ENCODE measurements around the gene ELK4. TPM values are rescaled to one million over a fixed set of nuclear protein-coding genes. Genes with fewer than 3 reads are reported as not detected.

Gene ELK4, protein sequence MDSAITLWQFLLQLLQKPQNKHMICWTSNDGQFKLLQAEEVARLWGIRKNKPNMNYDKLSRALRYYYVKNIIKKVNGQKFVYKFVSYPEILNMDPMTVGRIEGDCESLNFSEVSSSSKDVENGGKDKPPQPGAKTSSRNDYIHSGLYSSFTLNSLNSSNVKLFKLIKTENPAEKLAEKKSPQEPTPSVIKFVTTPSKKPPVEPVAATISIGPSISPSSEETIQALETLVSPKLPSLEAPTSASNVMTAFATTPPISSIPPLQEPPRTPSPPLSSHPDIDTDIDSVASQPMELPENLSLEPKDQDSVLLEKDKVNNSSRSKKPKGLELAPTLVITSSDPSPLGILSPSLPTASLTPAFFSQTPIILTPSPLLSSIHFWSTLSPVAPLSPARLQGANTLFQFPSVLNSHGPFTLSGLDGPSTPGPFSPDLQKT
- 68.8 and 80.3 TPM in 2 replicates for total RNA-seq

DNA sequence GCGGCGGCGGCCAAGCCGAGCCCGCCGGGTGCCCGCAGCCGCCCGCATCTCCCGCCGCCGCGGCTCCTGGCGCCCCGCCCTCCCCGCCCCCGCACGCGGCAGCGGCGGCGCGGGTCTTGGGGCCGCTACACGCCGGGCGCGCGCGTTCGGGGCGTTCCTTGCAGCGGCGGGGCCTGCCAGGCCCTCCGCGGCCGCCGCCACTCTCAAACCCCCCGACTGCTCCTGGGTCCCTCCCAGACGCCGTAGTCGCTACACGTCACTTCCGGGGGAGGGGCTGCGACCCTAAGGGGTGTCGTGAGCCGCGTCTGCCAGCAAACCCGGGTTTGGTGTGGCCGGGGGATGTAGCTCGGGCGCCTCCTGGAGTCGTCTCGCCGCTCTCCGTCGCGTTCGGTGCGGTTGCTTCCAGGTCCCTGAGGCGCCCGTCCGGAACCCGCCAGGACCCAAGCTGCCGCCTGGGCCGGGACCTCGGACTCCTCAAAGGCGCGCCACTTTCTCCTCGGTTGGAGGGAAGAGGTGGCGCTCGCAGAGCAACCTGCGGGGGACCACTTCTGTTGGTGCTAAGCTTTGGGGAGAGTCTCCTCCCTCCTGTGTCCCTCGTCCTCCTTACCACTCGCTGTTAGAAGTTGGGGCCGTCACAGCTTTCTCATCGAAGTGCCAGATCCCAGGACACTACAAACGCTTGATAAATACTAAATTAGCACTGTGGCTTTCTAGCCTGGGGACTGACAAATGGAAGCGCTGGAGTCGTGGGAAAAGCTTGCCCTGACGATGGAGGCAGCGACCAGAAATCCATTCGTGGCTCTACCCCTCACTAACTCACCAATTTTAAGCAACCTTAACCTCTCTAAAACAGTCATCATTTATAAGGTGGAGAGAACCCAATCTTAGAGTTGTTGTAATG, at the start of gene ELK4:
Gene ELK4 (minus strand): TSS at position 244 of the 901 bp plus-strand sequence. CDS start 8,129 bp downstream, outside the sequence.
- H3K4me1 Mint-ChIP-seq (ENCODE audit: low read depth) = peaks cover 31% of the 10 kb centered on the region
- intact Hi-C loops (cut with micrococcal nuclease) = loop anchor here (1.0 to 5.0 kb wide), 6 partner anchors 21 to 140 kb away; no protein-coding TSS in a partner anchor
- H3K36me3 Mint-ChIP-seq (ENCODE audit: low read depth) = peaks cover 21% of the 10 kb centered on the region
- peaks cover 7% of the 10 kb centered on the region for H3K27me3 Mint-ChIP-seq (ENCODE audit: low read depth)
- peak; percentile 99 for DNase-seq (ENCODE audit: low spot score)
- no peaks in the 10 kb centered on the region for H3K9me3 Mint-ChIP-seq
- H3K4me3 Mint-ChIP-seq (ENCODE audit: low read depth) = peak within 1 kb of the TSS; percentile 96
- H3K27ac Mint-ChIP-seq = peak within 1 kb of the TSS; percentile 99

DNA sequence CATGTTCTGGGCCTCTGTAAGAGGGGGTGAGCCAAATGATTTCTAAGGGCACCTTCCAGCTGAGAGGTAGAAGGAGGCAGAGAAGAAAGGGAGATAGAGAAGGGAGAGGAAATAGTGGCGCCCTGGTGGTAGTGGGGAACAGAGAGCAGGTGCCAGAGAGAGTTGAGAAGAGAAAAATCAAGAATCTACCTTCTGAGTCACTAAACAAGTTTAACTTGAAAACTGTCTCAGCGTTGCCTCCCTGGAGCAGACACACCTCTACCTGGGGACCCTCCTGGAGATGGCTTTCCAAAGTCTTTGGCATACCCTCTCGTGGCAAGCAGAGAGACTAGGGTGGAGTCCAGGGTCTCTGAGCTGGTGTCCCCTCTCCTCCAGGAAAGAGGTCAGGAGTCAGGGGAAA, 49.6 kb upstream of the ELK4 start:
- Mint-ChIP-seq H3K4me3 (ENCODE audit: low read depth) (no peak overlapping the region), H3K9me3 (no peaks in the 10 kb centered on the region), H3K27ac (no peak overlapping the region), H3K36me3 (ENCODE audit: low read depth) (no peaks in the 10 kb centered on the region), H3K4me1 (ENCODE audit: low read depth) (peaks cover 7% of the 10 kb centered on the region), H3K27me3 (ENCODE audit: low read depth) (peaks cover 19% of the 10 kb centered on the region)
- DNase-seq (ENCODE audit: low spot score) = no peak
- intact Hi-C loops (cut with micrococcal nuclease) = no loop called here

DNA sequence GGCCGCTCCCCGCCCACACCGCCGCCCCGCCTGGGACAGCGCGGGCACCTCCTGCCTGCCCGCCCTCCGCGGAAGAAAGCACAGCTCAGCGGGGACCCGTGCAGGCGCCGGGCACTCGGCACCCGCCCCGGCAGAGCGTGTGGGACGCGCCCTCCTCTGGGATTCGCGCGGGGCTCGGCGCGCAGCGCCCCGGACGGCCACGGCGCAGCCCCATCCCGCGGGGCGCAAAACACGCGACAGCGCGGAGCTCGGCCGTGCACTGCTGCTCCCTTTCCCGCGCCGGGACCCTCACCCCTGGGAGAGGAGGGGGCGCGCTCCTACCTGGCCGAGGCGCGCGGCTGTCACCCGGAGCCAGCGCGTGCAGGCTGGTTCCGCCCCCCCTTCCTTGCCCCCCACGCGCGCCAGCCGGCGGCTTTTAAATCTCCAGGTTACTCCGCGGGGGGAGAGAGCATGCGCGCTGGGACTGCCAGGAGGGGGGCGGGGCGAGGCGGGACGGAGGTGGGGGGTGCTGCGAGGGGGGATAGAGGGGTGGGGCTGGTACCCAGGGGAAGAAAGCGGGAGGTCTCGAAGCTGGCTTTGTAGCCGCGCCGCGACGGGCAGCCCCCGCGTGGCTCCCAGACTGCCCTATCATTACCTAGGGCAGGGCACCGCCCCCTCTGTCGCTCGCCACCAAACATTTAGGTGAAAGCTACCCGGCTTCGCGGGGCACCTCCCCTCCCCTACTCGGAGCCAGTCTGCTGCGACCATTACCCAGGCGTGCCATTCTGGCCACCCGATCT, 48.5 kb upstream of the ELK4 start, which contains the start of gene SLC45A3:
Gene SLC45A3 (minus strand): TSS at position 437 of the 779 bp plus-strand sequence. CDS start 15,853 bp downstream, outside the sequence.
- Mint-ChIP-seq H3K4me3 (ENCODE audit: low read depth) (peak within 1 kb of the TSS; percentile 81), H3K27ac (no peak within 1 kb of the TSS), H3K36me3 (ENCODE audit: low read depth) (no peaks in the 10 kb centered on the region), H3K27me3 (ENCODE audit: low read depth) (peaks cover 19% of the 10 kb centered on the region), H3K4me1 (ENCODE audit: low read depth) (peaks cover 7% of the 10 kb centered on the region), H3K9me3 (no peaks in the 10 kb centered on the region)
- intact Hi-C loops (cut with micrococcal nuclease) = no loop called here
- DNase-seq (ENCODE audit: low spot score) = peak; percentile 14

DNA sequence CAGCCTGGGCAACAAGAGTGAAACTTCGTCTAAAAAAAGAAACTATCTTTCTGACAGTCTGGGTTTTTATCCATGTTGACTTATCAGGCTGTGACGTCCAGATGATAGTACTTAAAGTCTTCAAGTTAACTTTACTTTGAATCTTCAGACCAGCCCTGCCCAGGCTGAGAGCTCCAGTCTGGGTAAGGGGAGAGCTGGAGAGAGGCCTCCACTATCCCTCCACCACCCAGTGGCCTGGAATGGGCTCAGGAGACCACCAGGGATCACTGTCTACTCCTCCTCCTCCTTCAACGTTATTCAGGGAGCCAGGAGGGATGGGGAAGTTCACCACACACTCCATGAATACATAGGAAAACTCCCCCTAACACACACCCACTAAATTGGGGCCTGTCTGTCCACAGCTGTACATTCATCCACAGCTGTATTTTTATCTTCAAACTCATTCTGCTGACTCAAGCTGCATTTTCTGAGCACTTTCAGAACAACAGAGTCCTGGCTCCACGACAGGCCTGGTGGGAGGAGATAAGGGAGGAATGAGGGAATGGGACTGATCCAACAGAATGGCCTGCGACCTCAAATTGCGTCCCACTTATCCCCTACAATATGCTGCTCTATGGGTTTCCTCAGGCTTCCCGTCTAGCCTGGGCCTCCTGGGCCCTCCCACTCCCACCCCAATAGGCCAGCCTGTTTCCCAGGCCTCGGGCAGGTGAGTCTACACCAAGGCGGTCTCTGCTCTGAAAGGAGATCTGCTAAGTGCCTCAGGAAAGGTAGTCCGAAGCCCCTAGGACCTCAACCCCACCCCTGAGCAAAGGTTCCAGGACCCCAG, 46.7 kb upstream of the ELK4 start:
- H3K9me3 Mint-ChIP-seq = no peaks in the 10 kb centered on the region
- peak overlapping the region; percentile 81 for H3K4me3 Mint-ChIP-seq (ENCODE audit: low read depth)
- no peak for DNase-seq (ENCODE audit: low spot score)
- H3K4me1 Mint-ChIP-seq (ENCODE audit: low read depth) = peaks cover 7% of the 10 kb centered on the region
- intact Hi-C loops (cut with micrococcal nuclease) = no loop called here
- peaks cover 19% of the 10 kb centered on the region for H3K27me3 Mint-ChIP-seq (ENCODE audit: low read depth)
- no peak overlapping the region for H3K27ac Mint-ChIP-seq
- H3K36me3 Mint-ChIP-seq (ENCODE audit: low read depth) = no peaks in the 10 kb centered on the region

DNA sequence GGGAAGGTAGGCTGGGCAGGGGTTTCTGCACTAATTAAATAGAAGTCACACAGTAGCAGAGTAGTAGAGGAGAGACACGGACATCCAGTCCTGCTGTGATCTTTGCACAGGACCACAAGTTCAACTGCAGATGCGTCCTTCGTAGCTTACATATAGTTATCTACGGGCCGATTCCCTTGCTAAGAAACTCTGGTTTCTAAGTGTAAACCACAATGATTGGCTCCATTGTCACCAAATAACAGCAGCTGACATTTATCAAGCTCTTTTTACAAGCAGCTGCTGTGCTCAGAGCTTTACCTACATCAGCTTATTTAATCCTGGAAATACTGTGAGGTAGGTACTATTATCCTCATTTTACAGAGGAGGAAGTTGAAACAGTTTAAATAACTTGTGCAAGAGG, 45.4 kb upstream of the ELK4 start:
- intact Hi-C loops (cut with micrococcal nuclease) = no loop called here
- no peak overlapping the region for H3K4me3 Mint-ChIP-seq (ENCODE audit: low read depth)

DNA sequence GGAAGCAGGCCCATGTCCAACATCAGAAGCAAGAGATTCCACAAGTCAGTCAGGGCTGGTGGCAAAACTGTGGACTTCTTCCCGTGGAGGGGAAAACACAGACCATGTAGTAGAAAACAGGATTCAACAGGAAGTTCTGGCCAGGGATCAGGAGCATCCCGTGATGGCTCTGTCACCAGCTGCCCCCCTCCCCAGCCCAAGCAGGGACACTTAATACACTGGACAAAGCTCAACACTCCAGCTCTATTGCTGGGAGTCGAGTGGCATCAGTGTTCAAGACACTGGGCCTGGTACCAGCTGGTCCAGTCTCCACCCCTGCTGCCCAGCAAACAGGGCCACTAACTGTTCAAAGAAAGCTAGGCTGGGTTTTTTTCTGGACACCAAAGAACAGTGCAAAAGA, 44.8 kb upstream of the ELK4 start:
- DNase-seq (ENCODE audit: low spot score) = no peak
- H3K27ac Mint-ChIP-seq = no peak overlapping the region
- H3K4me1 Mint-ChIP-seq (ENCODE audit: low read depth) = peaks cover 7% of the 10 kb centered on the region
- H3K4me3 Mint-ChIP-seq (ENCODE audit: low read depth) = no peak overlapping the region
- intact Hi-C loops (cut with micrococcal nuclease) = no loop called here
- H3K36me3 Mint-ChIP-seq (ENCODE audit: low read depth) = no peaks in the 10 kb centered on the region
- H3K9me3 Mint-ChIP-seq = no peaks in the 10 kb centered on the region
- peaks cover 14% of the 10 kb centered on the region for H3K27me3 Mint-ChIP-seq (ENCODE audit: low read depth)

More for the DNA sequence above, 45.4 kb upstream of the ELK4 start:
- H3K4me1 Mint-ChIP-seq (ENCODE audit: low read depth) = peaks cover 7% of the 10 kb centered on the region
- peaks cover 17% of the 10 kb centered on the region for H3K27me3 Mint-ChIP-seq (ENCODE audit: low read depth)
- no peaks in the 10 kb centered on the region for H3K36me3 Mint-ChIP-seq (ENCODE audit: low read depth)
- no peaks in the 10 kb centered on the region for H3K9me3 Mint-ChIP-seq
- no peak for DNase-seq (ENCODE audit: low spot score)
- H3K27ac Mint-ChIP-seq = no peak overlapping the region

DNA sequence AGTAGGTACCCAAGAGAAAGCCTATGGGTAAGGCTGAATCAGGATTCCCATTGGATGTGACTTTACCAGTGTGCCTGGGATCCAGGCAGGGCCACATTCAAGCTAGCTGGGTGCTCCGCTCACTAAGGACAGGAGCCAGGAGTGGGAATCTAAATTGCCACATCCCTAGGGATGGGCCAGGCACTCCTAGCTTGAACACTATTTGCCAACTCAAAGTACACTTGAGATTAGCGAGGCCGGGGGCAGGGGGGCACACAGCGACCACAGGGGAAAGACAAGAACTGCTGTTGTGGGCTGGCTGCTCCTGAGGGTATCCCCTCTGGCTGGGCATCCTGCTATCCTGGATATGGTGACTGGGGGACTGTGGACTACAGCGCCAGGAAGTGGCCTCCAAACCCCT, 44.2 kb upstream of the ELK4 start:
- no peak for DNase-seq (ENCODE audit: low spot score)
- Mint-ChIP-seq H3K27me3 (ENCODE audit: low read depth) (peaks cover 8% of the 10 kb centered on the region), H3K4me3 (ENCODE audit: low read depth) (no peak overlapping the region), H3K9me3 (no peaks in the 10 kb centered on the region), H3K27ac (no peak overlapping the region), H3K36me3 (ENCODE audit: low read depth) (no peaks in the 10 kb centered on the region), H3K4me1 (ENCODE audit: low read depth) (peaks cover 7% of the 10 kb centered on the region)
- intact Hi-C loops (cut with micrococcal nuclease) = no loop called here

DNA sequence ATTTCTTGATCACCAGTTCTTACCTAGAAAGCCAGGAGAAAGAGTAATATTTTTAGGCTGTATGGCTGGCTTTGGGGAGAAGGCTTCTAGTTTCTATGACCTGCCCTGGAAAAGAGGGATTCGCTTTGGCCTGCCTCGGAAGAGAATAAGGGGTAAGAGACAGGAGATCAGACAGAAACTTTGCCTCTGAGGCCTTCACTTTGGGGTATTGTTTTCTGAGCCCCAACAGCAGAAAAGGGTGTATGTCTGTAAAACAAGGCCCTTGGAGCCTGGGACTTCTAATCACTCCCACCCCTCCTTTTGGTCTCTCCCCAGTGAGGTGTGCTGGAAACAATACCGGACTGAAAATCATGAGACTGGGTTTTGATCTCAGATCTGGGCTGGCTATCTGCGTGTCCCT, 43.4 kb upstream of the ELK4 start:
- H3K27me3 Mint-ChIP-seq (ENCODE audit: low read depth) = peaks cover 2% of the 10 kb centered on the region
- intact Hi-C loops (cut with micrococcal nuclease) = no loop called here
- no peak for DNase-seq (ENCODE audit: low spot score)
- H3K9me3 Mint-ChIP-seq = no peaks in the 10 kb centered on the region
- H3K36me3 Mint-ChIP-seq (ENCODE audit: low read depth) = no peaks in the 10 kb centered on the region
- H3K4me3 Mint-ChIP-seq (ENCODE audit: low read depth) = no peak overlapping the region
- H3K27ac Mint-ChIP-seq = no peak overlapping the region
- peaks cover 2% of the 10 kb centered on the region for H3K4me1 Mint-ChIP-seq (ENCODE audit: low read depth)

DNA sequence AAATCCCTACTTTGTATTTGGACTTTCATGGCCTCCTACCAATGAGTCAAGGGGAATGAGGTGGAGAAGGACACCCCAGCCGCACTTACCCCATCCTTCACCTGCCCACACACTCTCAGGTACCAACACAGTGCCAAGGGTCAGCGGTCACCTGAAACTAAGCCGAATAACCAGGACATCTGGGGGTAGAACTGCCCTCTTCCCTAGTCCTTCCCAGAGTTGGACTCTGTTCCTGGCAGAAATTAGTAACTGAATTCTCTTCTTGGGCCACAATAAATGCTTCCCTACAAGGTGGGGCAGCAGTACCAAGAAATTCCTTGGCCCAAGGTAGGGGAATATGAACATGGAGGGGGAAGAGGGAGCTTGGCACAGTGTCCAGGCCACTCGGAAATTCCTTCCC, 41.2 kb upstream of the ELK4 start:
- H3K36me3 Mint-ChIP-seq (ENCODE audit: low read depth) = no peaks in the 10 kb centered on the region
- H3K4me1 Mint-ChIP-seq (ENCODE audit: low read depth) = no peaks in the 10 kb centered on the region
- no peak overlapping the region for H3K27ac Mint-ChIP-seq
- H3K27me3 Mint-ChIP-seq (ENCODE audit: low read depth) = peaks cover 4% of the 10 kb centered on the region
- no peak for DNase-seq (ENCODE audit: low spot score)
- no peak overlapping the region for H3K4me3 Mint-ChIP-seq (ENCODE audit: low read depth)
- H3K9me3 Mint-ChIP-seq = no peaks in the 10 kb centered on the region
- intact Hi-C loops (cut with micrococcal nuclease) = no loop called here

DNA sequence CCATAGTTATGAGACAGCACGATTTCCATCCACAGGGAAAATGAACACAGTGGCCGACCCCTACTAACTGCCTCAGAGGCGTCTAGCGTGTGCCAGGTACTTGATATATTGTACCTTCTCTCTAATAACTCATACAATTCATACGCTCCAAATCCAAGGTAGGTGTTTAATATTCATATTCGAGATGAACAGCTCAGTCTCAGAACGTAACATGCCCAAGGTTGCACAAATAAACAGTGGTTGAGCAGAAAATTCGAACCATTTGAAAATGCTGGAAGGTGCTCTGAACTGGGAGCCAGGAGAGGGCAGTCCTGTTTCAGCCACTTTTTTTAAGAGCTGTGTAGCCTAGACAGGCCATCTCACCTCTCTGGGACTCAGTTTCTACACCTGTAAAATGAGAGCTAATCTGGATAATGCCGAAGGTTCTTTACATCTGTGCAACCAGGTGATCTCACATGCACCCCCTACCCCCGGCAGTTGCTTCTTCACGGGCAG, 40.6 kb upstream of the ELK4 start:
- no peak for DNase-seq (ENCODE audit: low spot score)
- Mint-ChIP-seq H3K4me3 (ENCODE audit: low read depth) (no peak overlapping the region), H3K9me3 (no peaks in the 10 kb centered on the region), H3K27ac (no peak overlapping the region), H3K4me1 (ENCODE audit: low read depth) (no peaks in the 10 kb centered on the region), H3K27me3 (ENCODE audit: low read depth) (peaks cover 4% of the 10 kb centered on the region), H3K36me3 (ENCODE audit: low read depth) (no peaks in the 10 kb centered on the region)
- intact Hi-C loops (cut with micrococcal nuclease) = no loop called here

DNA sequence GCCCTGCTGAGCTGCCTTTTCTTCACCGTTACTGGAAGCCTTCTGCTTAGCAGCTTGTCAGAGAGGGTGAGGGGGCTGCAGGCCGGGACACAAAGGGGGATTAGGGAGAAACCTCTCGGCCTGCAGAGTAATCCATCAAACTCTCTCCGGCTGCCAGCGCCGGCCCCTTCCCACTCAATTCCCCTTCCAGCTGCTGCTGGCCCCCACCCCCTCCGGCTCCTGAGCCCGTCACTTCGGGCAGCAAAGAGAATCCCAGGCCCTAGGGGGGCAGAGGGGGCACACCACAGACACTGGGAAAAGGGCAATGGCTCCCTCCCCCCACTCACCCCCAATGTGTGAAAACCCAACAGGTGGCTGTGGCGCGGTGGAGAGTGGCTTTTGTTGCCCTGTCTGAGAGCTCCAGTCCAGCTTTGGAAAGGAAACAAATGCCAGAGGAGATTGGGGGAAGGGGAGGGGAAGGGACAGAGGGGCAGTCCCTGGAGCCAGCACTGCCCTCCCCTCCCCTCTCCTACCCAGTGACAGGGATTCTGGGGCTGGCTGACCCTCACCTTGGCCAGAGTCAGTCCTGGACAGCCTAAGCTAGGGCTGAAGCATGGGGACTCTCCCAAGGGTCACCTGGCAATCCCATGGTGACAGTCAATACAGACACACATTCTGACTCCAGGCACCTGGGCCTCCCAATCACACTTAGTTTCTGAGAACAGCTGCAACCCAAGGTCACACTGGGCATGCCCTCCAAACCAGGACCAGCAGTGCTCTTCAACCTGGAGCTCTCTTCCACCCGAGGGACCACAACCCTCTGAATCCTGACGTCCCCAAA, 39.0 kb upstream of the ELK4 start:
- H3K9me3 Mint-ChIP-seq = no peaks in the 10 kb centered on the region
- peaks cover 4% of the 10 kb centered on the region for H3K27me3 Mint-ChIP-seq (ENCODE audit: low read depth)
- no peak overlapping the region for H3K4me3 Mint-ChIP-seq (ENCODE audit: low read depth)
- H3K4me1 Mint-ChIP-seq (ENCODE audit: low read depth) = no peaks in the 10 kb centered on the region
- intact Hi-C loops (cut with micrococcal nuclease) = no loop called here
- no peak for DNase-seq (ENCODE audit: low spot score)
- H3K36me3 Mint-ChIP-seq (ENCODE audit: low read depth) = no peaks in the 10 kb centered on the region
- no peak overlapping the region for H3K27ac Mint-ChIP-seq

All from activated T-helper 2 cell treated with anti-CD3 and anti-CD28 coated beads, Interferon-gamma antibody, Interleukin-2, Interleukin-4, amounts not matched to agents 10 μg/mL and 5 μg/mL and 100 μg/mL, durations not matched to agents 14 hours and 24 hours and 36 hours (primary cell).